ENCODE data around the gene HYAL2.

HYAL2 gene

DNA sequence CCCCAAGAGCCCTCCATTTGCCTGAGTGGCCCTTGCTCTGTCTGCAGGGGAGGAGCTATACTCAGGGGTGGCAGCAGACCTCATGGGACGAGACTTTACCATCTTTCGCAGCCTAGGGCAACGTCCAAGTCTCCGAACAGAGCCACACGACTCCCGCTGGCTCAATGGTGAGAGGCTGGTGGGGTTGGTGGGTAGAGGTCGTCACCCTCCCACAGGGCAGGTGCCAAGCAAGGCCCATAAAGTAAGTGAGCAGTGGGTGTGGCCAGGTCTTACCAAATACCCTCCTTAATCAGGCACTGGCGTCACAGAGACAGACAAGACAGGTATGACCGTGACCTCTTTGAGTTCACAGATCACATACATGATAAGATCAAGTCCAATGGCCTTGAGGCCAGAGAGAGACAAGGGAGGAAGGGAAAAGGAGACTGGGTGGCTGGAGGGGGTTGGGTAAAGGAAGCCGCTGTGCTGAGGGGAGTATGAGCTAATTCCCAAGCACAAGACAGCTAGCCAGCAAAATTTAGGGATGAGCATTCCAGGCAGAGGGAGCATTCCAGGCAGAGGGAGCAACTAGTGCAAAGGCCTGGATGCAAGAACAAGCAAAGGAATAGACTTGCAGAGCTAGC is 51.1 kb downstream of the HYAL2 start:
- DNase-seq (ENCODE audit: low read depth in 2 of 2): no peak

GRCh38 chr3:50270422-50271224 is 51.9 kb downstream of the HYAL2 start:
- no peak for DNase-seq (ENCODE audit: low read depth in 2 of 2)

DNA sequence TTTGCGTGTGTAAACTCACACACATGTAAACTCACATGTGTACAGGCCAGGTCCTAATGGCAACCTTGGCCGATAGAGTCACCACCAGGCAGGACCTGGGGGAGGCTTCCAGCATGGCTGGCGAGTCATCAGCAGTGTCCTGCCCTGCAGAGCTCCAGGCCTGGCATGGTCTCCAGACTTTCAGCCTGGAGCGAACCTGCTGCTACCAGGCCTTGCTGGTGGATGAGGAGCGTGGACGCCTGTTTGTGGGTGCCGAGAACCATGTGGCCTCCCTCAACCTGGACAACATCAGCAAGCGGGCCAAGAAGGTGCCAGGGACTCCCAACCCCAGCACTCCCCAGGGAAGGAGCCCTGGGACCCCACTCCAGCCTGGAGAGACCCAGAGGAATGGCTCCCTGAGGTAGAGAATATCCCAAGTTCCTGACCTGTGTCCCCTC is 52.5 kb downstream of the HYAL2 start:
- no peak for DNase-seq (ENCODE audit: low read depth in 2 of 2)

DNA sequence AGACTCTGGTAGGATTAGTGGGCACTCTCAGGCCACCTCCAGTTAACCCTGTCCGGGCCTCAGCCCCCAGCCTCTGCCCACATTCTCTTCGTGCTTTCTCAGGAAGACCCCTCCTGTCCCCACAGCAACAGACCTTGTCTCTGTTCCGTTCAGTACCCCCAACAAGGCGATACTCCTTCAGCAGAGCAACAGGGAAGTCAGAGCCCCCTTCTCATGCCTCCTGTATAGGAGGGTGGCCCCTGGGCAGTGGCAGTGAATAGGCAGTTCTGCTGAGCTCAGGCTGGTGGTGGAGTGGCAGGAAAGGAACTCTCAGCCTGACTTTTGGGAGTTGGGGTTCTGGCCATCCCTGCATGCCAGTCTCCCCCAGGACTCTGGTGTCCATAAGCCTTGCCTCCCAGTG is 53.1 kb downstream of the HYAL2 start:
- DNase-seq (ENCODE audit: low read depth in 2 of 2): no peak

- DNase-seq (ENCODE audit: low read depth in 2 of 2): no peak
Observed at GRCh38 chr3:50268703-50269451, 53.7 kb downstream of the HYAL2 start, which contains the start of gene SEMA3B. SEMA3B (plus strand) TSS chr3:50269147; CDS start chr3:50269241, 94 bp downstream.

- no peak for DNase-seq (ENCODE audit: low read depth in 2 of 2)
Observed at GRCh38 chr3:50268276-50268675, 54.3 kb downstream of the HYAL2 start.
